Adrenal gland (tissue), 5 donors: ENCODE results near the gene SYNGR4.

Source experiments
- CTCF ChIP-seq, 6 experiments: fragments of 450-650 bp in 4 of 6; fragments of 200-600 bp in 2 of 6; sonication (generic) in 1 of 6; IDR thresholded peaks; 1 replicate in 5 of 6; 2 replicates in 1 of 6; pipeline versions ENCODE4 v1.5.1 to v1.8.0; 2016 to 2021; ENCODE audit warnings: antibody characterized with exemption in 6 of 6, mild to moderate bottlenecking in 2 of 6, moderate library complexity in 1 of 6
- POLR2A ChIP-seq, 2 donors: fragments of 450-650 bp; IDR thresholded peaks; one replicate each; pipeline ENCODE4 v1.6.1; 2017; ENCODE audit warnings: antibody characterized with exemption in 2 of 2, mild to moderate bottlenecking in 2 of 2, moderate library complexity in 1 of 2
- donor health status: DM: no; HTN: no; CAD: no.

GRCh38 chr19:48319647-48320541 is 44.3 kb upstream of the SYNGR4 start:
- TF ChIP-seq CTCF (IDR thresholded peaks at IDR 0.05) (peak; percentile 53 to 82 (median 73)), POLR2A (IDR thresholded peaks at IDR 0.05) (no peak)
